OCI-LY1 (cell line): ENCODE data around the gene C1QTNF5.
"Not testable (repeated sequence)": the region's sequence is repeated elsewhere in the genome, so short reads cannot be mapped to it uniquely, and the experiment has no call there.

Source experiments
- H2AFZ ChIP-seq: fragments of 200-600 bp; sonication (generic), shearing (Covaris generic); 2 replicates; pipeline ENCODE4 v1.6.0; 2014; ENCODE audit warnings: antibody characterized with exemption, mild to moderate bottlenecking, low read length
- H3F3A ChIP-seq: fragments of 200-600 bp; sonication (generic), shearing (Covaris generic); 2 replicates; pipeline ENCODE4 v1.6.0; 2014; ENCODE audit warnings: mild to moderate bottlenecking, antibody characterized with exemption, low read length, moderate library complexity; ENCODE audit not compliant: insufficient read depth
- H3K27ac ChIP-seq: fragments of 200-600 bp; sonication (generic); 2 replicates; pipeline ENCODE4 v1.5.1; 2014; ENCODE audit warnings: low read length, mixed run types, mild to moderate bottlenecking, low read depth; ENCODE audit not compliant: poor library complexity, severe bottlenecking
- H3K27me3 ChIP-seq: fragments of 200-600 bp; sonication (generic); 2 replicates; pipeline ENCODE4 v1.6.0; 2014; ENCODE audit warnings: antibody characterized with exemption, mild to moderate bottlenecking, low read length, moderate library complexity; ENCODE audit not compliant: insufficient read depth
- H3K36me3 ChIP-seq: fragments of 200-600 bp; sonication (generic); 2 replicates; pipeline ENCODE4 v1.6.1; 2014; ENCODE audit warnings: mild to moderate bottlenecking, antibody characterized with exemption, low read length, moderate library complexity, mixed read lengths; ENCODE audit not compliant: insufficient read depth
- H3K4me1 ChIP-seq: fragments of 200-600 bp; sonication (generic); 2 replicates; pipeline ENCODE4 v1.5.1; 2014; ENCODE audit warnings: mild to moderate bottlenecking, low read length, moderate library complexity; ENCODE audit not compliant: insufficient read depth, severe bottlenecking
- H3K4me2 ChIP-seq: fragments of 200-600 bp; sonication (generic), shearing (Covaris generic); 2 replicates; pipeline ENCODE4 v1.6.1; 2014; ENCODE audit warnings: low read length
- H3K4me3 ChIP-seq: fragments of 200-600 bp; sonication (generic); 2 replicates; pipeline ENCODE4 v1.5.1; 2014; ENCODE audit warnings: low read length, low read depth, mild to moderate bottlenecking, mixed read lengths; ENCODE audit not compliant: poor library complexity, severe bottlenecking
- H3K79me2 ChIP-seq: fragments of 200-600 bp; shearing (Covaris generic); 2 replicates; pipeline ENCODE4 v1.6.1; 2016; ENCODE audit warnings: mixed run types, low read length, mixed read lengths; ENCODE audit not compliant: insufficient read depth
- H3K9ac ChIP-seq: fragments of 200-600 bp; sonication (generic), shearing (Covaris generic); 2 replicates; pipeline ENCODE4 v1.6.1; 2014; ENCODE audit warnings: mild to moderate bottlenecking, low read length, mixed read lengths
- H3K9me2 ChIP-seq: fragments of 200-600 bp; sonication (generic), shearing (Covaris generic); 2 replicates; pipeline ENCODE4 v1.6.1; 2014; ENCODE audit warnings: low read depth, mild to moderate bottlenecking, low read length, mixed read lengths
- H3K9me3 ChIP-seq: fragments of 200-600 bp; shearing (Covaris generic); 2 replicates; pipeline ENCODE4 v1.6.1; 2014; ENCODE audit warnings: low read length, mixed read lengths
- H4K20me1 ChIP-seq: fragments of 200-600 bp; sonication (generic), shearing (Covaris generic); 2 replicates; pipeline ENCODE4 v1.6.0; 2016; ENCODE audit warnings: mild to moderate bottlenecking, low read length; ENCODE audit not compliant: insufficient read depth
- EZH2 ChIP-seq: fragments of 200-600 bp; sonication (generic), shearing (Covaris generic); IDR thresholded peaks from 2 replicates; pipeline ENCODE4 v1.8.0; 2017; ENCODE audit warnings: borderline replicate concordance, mixed run types, mild to moderate bottlenecking, antibody characterized with exemption, low read length, moderate library complexity, mixed read lengths
- TF ChIP-seq, protein P1 (sequence below): fragments of 200-600 bp; sonication (generic), shearing (Covaris generic); IDR thresholded peaks from 2 replicates; pipeline ENCODE4 v1.5.1; 2017; ENCODE audit warnings: mild to moderate bottlenecking, antibody characterized with exemption, low read length, moderate library complexity, mixed read lengths

C1QTNF5 gene

GRCh38 chr11:119384332-119384731, 43.6 kb upstream of the C1QTNF5 start:
- H3K9me2 ChIP-seq, result no peaks in the 10 kb centered on the region
- no peak overlapping the region for H3K4me3 ChIP-seq
- no peaks in the 10 kb centered on the region for H4K20me1 ChIP-seq
- no peaks in the 10 kb centered on the region for H3K79me2 ChIP-seq
- no peak overlapping the region for H3K9ac ChIP-seq
- no peak overlapping the region for H3K4me2 ChIP-seq
- no peaks in the 10 kb centered on the region for H3F3A ChIP-seq
- H3K36me3 ChIP-seq, result no peaks in the 10 kb centered on the region
- H3K4me1 ChIP-seq, result peaks cover 14% of the 10 kb centered on the region
- no peak overlapping the region for H2AFZ ChIP-seq
- no peak for TF ChIP-seq EZH2
- TF ChIP-seq, protein P1, sequence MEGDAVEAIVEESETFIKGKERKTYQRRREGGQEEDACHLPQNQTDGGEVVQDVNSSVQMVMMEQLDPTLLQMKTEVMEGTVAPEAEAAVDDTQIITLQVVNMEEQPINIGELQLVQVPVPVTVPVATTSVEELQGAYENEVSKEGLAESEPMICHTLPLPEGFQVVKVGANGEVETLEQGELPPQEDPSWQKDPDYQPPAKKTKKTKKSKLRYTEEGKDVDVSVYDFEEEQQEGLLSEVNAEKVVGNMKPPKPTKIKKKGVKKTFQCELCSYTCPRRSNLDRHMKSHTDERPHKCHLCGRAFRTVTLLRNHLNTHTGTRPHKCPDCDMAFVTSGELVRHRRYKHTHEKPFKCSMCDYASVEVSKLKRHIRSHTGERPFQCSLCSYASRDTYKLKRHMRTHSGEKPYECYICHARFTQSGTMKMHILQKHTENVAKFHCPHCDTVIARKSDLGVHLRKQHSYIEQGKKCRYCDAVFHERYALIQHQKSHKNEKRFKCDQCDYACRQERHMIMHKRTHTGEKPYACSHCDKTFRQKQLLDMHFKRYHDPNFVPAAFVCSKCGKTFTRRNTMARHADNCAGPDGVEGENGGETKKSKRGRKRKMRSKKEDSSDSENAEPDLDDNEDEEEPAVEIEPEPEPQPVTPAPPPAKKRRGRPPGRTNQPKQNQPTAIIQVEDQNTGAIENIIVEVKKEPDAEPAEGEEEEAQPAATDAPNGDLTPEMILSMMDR, result no peak
- no peaks in the 10 kb centered on the region for H3K9me3 ChIP-seq
- H3K27ac ChIP-seq, result no peak overlapping the region
- no peaks in the 10 kb centered on the region for H3K27me3 ChIP-seq

DNA sequence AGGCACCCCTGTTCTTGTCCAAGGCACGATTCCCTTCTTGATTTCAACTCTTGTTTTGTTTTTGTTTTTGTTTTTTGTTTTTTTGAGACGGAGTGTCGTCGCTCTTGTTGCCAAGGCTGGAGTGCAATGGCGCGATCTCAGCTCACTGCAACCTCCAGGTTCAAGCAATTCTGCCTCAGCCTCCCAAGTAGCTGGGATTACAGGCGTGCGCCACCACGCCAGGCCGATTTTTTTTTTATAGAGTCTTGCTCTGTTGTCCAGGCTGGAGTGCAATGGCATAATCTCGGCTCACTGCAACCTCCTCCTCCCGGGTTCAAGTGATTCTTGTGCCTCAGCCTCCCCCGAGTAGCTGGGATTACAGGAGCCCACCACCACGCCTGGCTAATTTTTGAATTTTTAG, 41.8 kb upstream of the C1QTNF5 start:
- H3K9me2 ChIP-seq, H4K20me1 ChIP-seq, H3K9ac ChIP-seq, H3K4me3 ChIP-seq, H3K79me2 ChIP-seq, H2AFZ ChIP-seq, H3K36me3 ChIP-seq, H3K4me2 ChIP-seq, H3K9me3 ChIP-seq, H3K27me3 ChIP-seq, H3F3A ChIP-seq, H3K27ac ChIP-seq: not testable (repeated sequence)
- H3K4me1 ChIP-seq, result peaks cover 14% of the 10 kb centered on the region

GRCh38 chr11:119382101-119382500, 41.4 kb upstream of the C1QTNF5 start:
- Histone ChIP-seq H3K4me2 (peak overlapping the region; percentile 86), H2AFZ (no peak overlapping the region), H3K9ac (no peak overlapping the region), H3K79me2 (no peaks in the 10 kb centered on the region), H3K9me2 (no peaks in the 10 kb centered on the region), H4K20me1 (no peaks in the 10 kb centered on the region), H3K27me3 (no peaks in the 10 kb centered on the region), H3K4me3 (peak overlapping the region; percentile 59), H3K36me3 (no peaks in the 10 kb centered on the region), H3K9me3 (no peaks in the 10 kb centered on the region), H3K27ac (no peak overlapping the region), H3K4me1 (peaks cover 14% of the 10 kb centered on the region), H3F3A (no peaks in the 10 kb centered on the region)
- TF ChIP-seq, protein P1, result no peak
- TF ChIP-seq EZH2, result no peak

GRCh38 chr11:119381181-119381988, 40.7 kb upstream of the C1QTNF5 start, which contains the start of gene USP2:
Gene USP2 (minus strand): TSS chr11:119381690. CDS start chr11:119373480, 8,210 bp downstream.
- Histone ChIP-seq H3K79me2 (no peaks in the 10 kb centered on the region), H3K4me3 (peak within 1 kb of the TSS; percentile 59), H2AFZ (no peak within 1 kb of the TSS), H3F3A (no peaks in the 10 kb centered on the region), H3K27me3 (no peaks in the 10 kb centered on the region), H4K20me1 (no peaks in the 10 kb centered on the region), H3K9me2 (no peaks in the 10 kb centered on the region), H3K9me3 (no peaks in the 10 kb centered on the region), H3K27ac (no peak within 1 kb of the TSS), H3K4me1 (peaks cover 14% of the 10 kb centered on the region), H3K36me3 (no peaks in the 10 kb centered on the region), H3K4me2 (peak within 1 kb of the TSS; percentile 86), H3K9ac (peak within 1 kb of the TSS; percentile 55; the same call in 1 of the 2 replicates)
- TF ChIP-seq, protein P1, result peak; percentile 77
- TF ChIP-seq EZH2, result no peak
